ENCODE data around the gene MESP2. TPM values are rescaled to one million over a fixed set of nuclear protein-coding genes. Genes with fewer than 3 reads are reported as not detected.

MESP2 gene
- polyA plus RNA-seq, 1 donor from 2014 or later, result not detected

- H3F3A ChIP-seq (ENCODE audit: insufficient read depth, low read length, poor library complexity, severe bottlenecking), result no peaks in the 10 kb centered on the region
- H3K36me3 ChIP-seq (ENCODE audit: insufficient read depth, low read length), result no peaks in the 10 kb centered on the region
- no peaks in the 10 kb centered on the region for H3K9me3 ChIP-seq (ENCODE audit: low read length)
- no peaks in the 10 kb centered on the region for H3K79me2 ChIP-seq (replicated peaks; ENCODE audit: insufficient read depth, low read length)
- H3K4me2 ChIP-seq (ENCODE audit: low read length), result no peak overlapping the region
- no peak overlapping the region for H3K4me3 ChIP-seq (ENCODE audit: low read length)
- H3K27ac ChIP-seq (ENCODE audit: low read length), result no peak overlapping the region
- no peak overlapping the region for H2AFZ ChIP-seq (ENCODE audit: low read depth, low read length)
- H4K20me1 ChIP-seq (ENCODE audit: insufficient read depth), result no peaks in the 10 kb centered on the region
- no peak overlapping the region for H3K9ac ChIP-seq (ENCODE audit: low read length)
- H3K27me3 ChIP-seq (ENCODE audit: insufficient read depth, low read depth, low read length), result no peaks in the 10 kb centered on the region
- H3K9me2 ChIP-seq (ENCODE audit: insufficient read depth, low read length), result no peaks in the 10 kb centered on the region
- TF ChIP-seq EP300 (conservative IDR thresholded peaks at IDR 0.05; ENCODE audit: poor library complexity, severe bottlenecking), result no peak
- no peak for TF ChIP-seq SMC3 (conservative IDR thresholded peaks at IDR 0.05; ENCODE audit: poor library complexity)
- TF ChIP-seq EZH2 (IDR thresholded peaks at IDR 0.05; ENCODE audit: borderline replicate concordance, insufficient read depth, low read length, poor library complexity, severe bottlenecking), result no peak
- no peak for TF ChIP-seq TAF1 (IDR thresholded peaks at IDR 0.05; ENCODE audit: low read depth)
- TF ChIP-seq RAD21 (conservative IDR thresholded peaks at IDR 0.05), result no peak
Observed at GRCh38 chr15:89765694-89766093, 10.4 kb upstream of the MESP2 start.

- Histone ChIP-seq H3K4me3 (ENCODE audit: low read length) (no peak overlapping the region), H3F3A (ENCODE audit: insufficient read depth, low read length, poor library complexity, severe bottlenecking) (no peaks in the 10 kb centered on the region), H3K79me2 (replicated peaks; ENCODE audit: insufficient read depth, low read length) (no peaks in the 10 kb centered on the region), H3K9me2 (ENCODE audit: insufficient read depth, low read length) (no peaks in the 10 kb centered on the region), H3K9me3 (ENCODE audit: low read length) (no peaks in the 10 kb centered on the region), H3K27ac (ENCODE audit: low read length) (no peak overlapping the region), H3K27me3 (ENCODE audit: insufficient read depth, low read depth, low read length) (no peaks in the 10 kb centered on the region), H2AFZ (ENCODE audit: low read depth, low read length) (no peak overlapping the region), H3K4me2 (ENCODE audit: low read length) (no peak overlapping the region), H4K20me1 (ENCODE audit: insufficient read depth) (no peaks in the 10 kb centered on the region), H3K9ac (ENCODE audit: low read length) (no peak overlapping the region), H3K36me3 (ENCODE audit: insufficient read depth, low read length) (no peaks in the 10 kb centered on the region)
- TF ChIP-seq SMC3 (conservative IDR thresholded peaks at IDR 0.05; ENCODE audit: poor library complexity), result no peak
- no peak for TF ChIP-seq POLR2AphosphoS5 (IDR thresholded peaks at IDR 0.05)
- no peak for TF ChIP-seq REST (IDR thresholded peaks at IDR 0.05; ENCODE audit: borderline replicate concordance)
- TF ChIP-seq TAF1 (IDR thresholded peaks at IDR 0.05; ENCODE audit: low read depth), result no peak
- TF ChIP-seq MXI1 (conservative IDR thresholded peaks at IDR 0.05; ENCODE audit: poor library complexity, severe bottlenecking), result no peak
- no peak for TF ChIP-seq EZH2 (IDR thresholded peaks at IDR 0.05; ENCODE audit: borderline replicate concordance, insufficient read depth, low read length, poor library complexity, severe bottlenecking)
- no peak for TF ChIP-seq RAD21 (conservative IDR thresholded peaks at IDR 0.05)
- TF ChIP-seq CTCF (IDR thresholded peaks at IDR 0.05; ENCODE audit: poor library complexity, severe bottlenecking), result no peak
- no peak for TF ChIP-seq EP300 (conservative IDR thresholded peaks at IDR 0.05; ENCODE audit: poor library complexity, severe bottlenecking)
Observed at GRCh38 chr15:89766357-89767311, 9.5 kb upstream of the MESP2 start.

Measured in neural cell (in vitro differentiated cells).